ENCODE results near the gene TANGO2. TPM values are rescaled to one million over a fixed set of nuclear protein-coding genes. Genes with fewer than 3 reads are reported as not detected.
"Not testable (repeated sequence)": the region's sequence is repeated elsewhere in the genome, so short reads cannot be mapped to it uniquely, and the experiment has no call there.

Gene TANGO2
- total and polyA plus RNA-seq, 12 donors, result 25.1 to 87.0 (median 43.5) TPM

GRCh38 chr22:20066617-20067383, 45.9 kb downstream of the TANGO2 start:
- no peak overlapping the region for H3K27ac ChIP-seq
- no peak for DNase-seq
- intact Hi-C loops (cut with DNase I), result no loop called here
- H3K36me3 ChIP-seq (replicated peaks in 1 of 2), result peaks cover 0 to 33% of the 10 kb centered on the region in 2 donors
- no peaks in the 10 kb centered on the region for H3K9me3 ChIP-seq (replicated peaks in 1 of 3)
- no peaks in the 10 kb centered on the region for H3K4me1 ChIP-seq (replicated peaks in 1 of 2)
- no peaks in the 10 kb centered on the region for H3K27me3 ChIP-seq
- 91 to 97% (median 93%) methylated on average over 6 to 11 of the region's 11 CpGs for WGBS, 4 donors
- TF ChIP-seq POLR2A (IDR thresholded peaks at IDR 0.05) (no peak), CTCF (IDR thresholded peaks at IDR 0.05) (no peak)
- H3K4me3 ChIP-seq, result no peak overlapping the region

GRCh38 chr22:20067384-20067682, 46.4 kb downstream of the TANGO2 start:
- peaks cover 0 to 28% of the 10 kb centered on the region in 2 donors for H3K36me3 ChIP-seq (replicated peaks in 1 of 2)
- H3K4me1 ChIP-seq (replicated peaks in 1 of 2); intact Hi-C loops (cut with DNase I); H3K9me3 ChIP-seq (replicated peaks in 1 of 3); H3K27me3 ChIP-seq; DNase-seq; H3K4me3 ChIP-seq; H3K27ac ChIP-seq: not testable (repeated sequence)
- 93 to 99% (median 97%) methylated on average over 3 of the region's 3 CpGs for WGBS, 4 donors

- intact Hi-C loops (cut with DNase I), result no loop called here
- no peak for DNase-seq
- Histone ChIP-seq H3K27me3 (no peaks in the 10 kb centered on the region), H3K9me3 (replicated peaks in 1 of 3) (no peaks in the 10 kb centered on the region), H3K4me3 (no peak overlapping the region), H3K4me1 (replicated peaks in 1 of 2) (no peaks in the 10 kb centered on the region), H3K36me3 (replicated peaks in 1 of 2) (peaks cover 0 to 15% of the 10 kb centered on the region in 2 donors), H3K27ac (no peak overlapping the region)
- TF ChIP-seq CTCF (IDR thresholded peaks at IDR 0.05) (no peak), POLR2A (IDR thresholded peaks at IDR 0.05) (no peak)
- WGBS, 4 donors, result 93 to 94% (median 93%) methylated on average over 7 of the region's 7 CpGs
These were observed 47.7 kb downstream of the TANGO2 start for GRCh38 chr22:20068640-20069039.

GRCh38 chr22:20069331-20070042, 48.6 kb downstream of the TANGO2 start:
- intact Hi-C loops (cut with DNase I), result loop anchor here in 1 of 2 donors (2.0 kb wide), 1 partner anchor 37 kb away; no protein-coding TSS in a partner anchor
- DNase-seq, result no peak
- Histone ChIP-seq H3K27ac (no peak overlapping the region), H3K36me3 (replicated peaks in 1 of 2) (peaks cover 0 to 6% of the 10 kb centered on the region in 2 donors), H3K27me3 (no peaks in the 10 kb centered on the region), H3K4me1 (replicated peaks in 1 of 2) (no peaks in the 10 kb centered on the region), H3K4me3 (no peak overlapping the region), H3K9me3 (replicated peaks in 1 of 3) (no peaks in the 10 kb centered on the region)
- TF ChIP-seq CTCF (IDR thresholded peaks at IDR 0.05) (no peak), POLR2A (IDR thresholded peaks at IDR 0.05) (no peak)
- WGBS, 4 donors, result 84 to 93% (median 87%) methylated on average over 6 to 7 of the region's 7 CpGs

Measured in adrenal gland (tissue), 12 donors.